ENCODE results near the gene MCOLN3. TPM values are rescaled to one million over a fixed set of nuclear protein-coding genes. Genes with fewer than 3 reads are reported as not detected.

MCOLN3 gene
- total and polyA plus RNA-seq, 11 donors: 0.07 to 1.4 (median 0.35) TPM; not detected in 2

DNA sequence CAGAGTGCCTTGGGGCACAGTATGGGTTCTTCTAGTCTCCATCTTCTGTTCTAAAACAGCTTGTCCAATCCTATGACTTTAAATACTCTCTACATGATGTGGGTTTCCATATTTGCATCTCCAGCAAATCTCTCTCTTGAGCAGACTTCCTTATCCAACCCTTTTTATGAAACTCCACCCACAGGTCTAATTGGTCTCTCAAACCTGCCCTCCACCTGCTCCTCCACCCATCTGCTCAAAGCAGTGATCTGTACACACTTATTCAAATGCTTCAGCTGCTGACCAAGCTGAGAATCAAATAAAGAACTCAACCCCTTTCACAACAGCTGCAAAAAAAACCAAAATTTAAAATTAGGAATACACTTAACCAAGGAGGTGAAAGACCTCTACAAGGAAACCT lies 62.9 kb downstream of the MCOLN3 start:
- no peak for TF ChIP-seq POLR2A (IDR thresholded peaks at IDR 0.05)
- TF ChIP-seq, protein P1, sequence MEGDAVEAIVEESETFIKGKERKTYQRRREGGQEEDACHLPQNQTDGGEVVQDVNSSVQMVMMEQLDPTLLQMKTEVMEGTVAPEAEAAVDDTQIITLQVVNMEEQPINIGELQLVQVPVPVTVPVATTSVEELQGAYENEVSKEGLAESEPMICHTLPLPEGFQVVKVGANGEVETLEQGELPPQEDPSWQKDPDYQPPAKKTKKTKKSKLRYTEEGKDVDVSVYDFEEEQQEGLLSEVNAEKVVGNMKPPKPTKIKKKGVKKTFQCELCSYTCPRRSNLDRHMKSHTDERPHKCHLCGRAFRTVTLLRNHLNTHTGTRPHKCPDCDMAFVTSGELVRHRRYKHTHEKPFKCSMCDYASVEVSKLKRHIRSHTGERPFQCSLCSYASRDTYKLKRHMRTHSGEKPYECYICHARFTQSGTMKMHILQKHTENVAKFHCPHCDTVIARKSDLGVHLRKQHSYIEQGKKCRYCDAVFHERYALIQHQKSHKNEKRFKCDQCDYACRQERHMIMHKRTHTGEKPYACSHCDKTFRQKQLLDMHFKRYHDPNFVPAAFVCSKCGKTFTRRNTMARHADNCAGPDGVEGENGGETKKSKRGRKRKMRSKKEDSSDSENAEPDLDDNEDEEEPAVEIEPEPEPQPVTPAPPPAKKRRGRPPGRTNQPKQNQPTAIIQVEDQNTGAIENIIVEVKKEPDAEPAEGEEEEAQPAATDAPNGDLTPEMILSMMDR (IDR thresholded peaks at IDR 0.05): no peak
- H3K27me3 ChIP-seq: no peaks in the 10 kb centered on the region
- no peak overlapping the region for H3K27ac ChIP-seq
- intact Hi-C loops (cut with DNase I): no loop called here
- no peak for ATAC-seq
- H3K4me3 ChIP-seq: no peak overlapping the region
- H3K36me3 ChIP-seq: no peaks in the 10 kb centered on the region
- peaks cover 0 to 6% (median 0%) of the 10 kb centered on the region in 12 donors for H3K9me3 ChIP-seq
- DNase-seq: no peak
- H3K4me1 ChIP-seq: no peaks in the 10 kb centered on the region

DNA sequence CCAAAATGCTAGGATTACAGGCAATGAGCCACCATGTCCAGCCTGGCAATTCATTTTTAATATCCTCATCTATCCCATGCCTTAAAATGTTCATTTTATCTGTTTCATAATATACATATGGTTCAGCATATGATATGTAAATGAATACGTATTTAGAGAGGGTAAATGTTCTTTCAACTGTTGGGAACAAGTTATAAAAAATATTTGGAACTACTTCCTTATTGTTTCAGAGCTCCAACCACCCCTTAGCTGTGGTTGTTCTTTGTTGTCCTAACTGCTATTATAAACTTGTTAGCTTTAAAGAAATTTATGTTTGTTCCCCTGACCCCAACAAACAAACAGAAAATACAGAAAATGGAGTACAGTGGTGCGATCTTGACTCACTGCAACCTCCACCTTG lies 65.9 kb downstream of the MCOLN3 start:
- intact Hi-C loops (cut with DNase I): no loop called here
- H3K4me3 ChIP-seq: no peak overlapping the region
- 80 to 89% (median 84%) methylated on average over 2 of the region's 2 CpGs for WGBS, 4 donors
- no peak for ATAC-seq
- DNase-seq: no peak
- H3K27me3 ChIP-seq: no peaks in the 10 kb centered on the region
- H3K27ac ChIP-seq: no peak overlapping the region
- TF ChIP-seq, protein P1 (IDR thresholded peaks at IDR 0.05): no peak
- TF ChIP-seq POLR2A (IDR thresholded peaks at IDR 0.05): no peak
- peaks cover 0 to 6% (median 0%) of the 10 kb centered on the region in 12 donors for H3K9me3 ChIP-seq
- H3K4me1 ChIP-seq: no peaks in the 10 kb centered on the region
- no peaks in the 10 kb centered on the region for H3K36me3 ChIP-seq

DNA sequence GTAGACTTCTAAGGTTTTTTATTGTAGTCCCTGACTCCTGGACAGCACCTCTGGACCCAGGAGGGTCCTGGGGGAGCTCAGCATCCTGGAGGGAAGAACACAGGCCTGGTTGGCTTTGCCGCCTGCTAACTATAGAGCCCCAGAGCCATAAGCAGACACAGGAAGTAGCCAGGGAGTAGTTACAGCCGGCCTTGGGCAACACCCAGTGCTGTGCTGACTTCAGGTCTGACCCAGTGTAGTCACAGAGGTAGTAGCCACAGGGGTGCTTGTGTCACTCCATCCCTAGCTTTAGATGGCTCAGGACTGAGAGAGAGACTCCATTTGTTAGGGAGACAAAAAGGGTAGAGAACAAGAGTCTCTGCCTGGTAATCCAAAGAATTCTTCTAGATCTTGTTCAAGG lies 73.3 kb downstream of the MCOLN3 start:
- DNase-seq (no peak), ATAC-seq (no peak)
- Histone ChIP-seq H3K4me1 (no peaks in the 10 kb centered on the region), H3K4me3 (no peak overlapping the region), H3K9me3 (peaks cover 0 to 3% (median 0%) of the 10 kb centered on the region in 12 donors), H3K27ac (no peak overlapping the region), H3K36me3 (no peaks in the 10 kb centered on the region), H3K27me3 (no peaks in the 10 kb centered on the region)
- intact Hi-C loops (cut with DNase I): no loop called here
- WGBS, 4 donors: 17 to 49% (median 42%) methylated on average over 2 of the region's 2 CpGs
- TF ChIP-seq, protein P1 (IDR thresholded peaks at IDR 0.05): no peak
- no peak for TF ChIP-seq POLR2A (IDR thresholded peaks at IDR 0.05)

DNA sequence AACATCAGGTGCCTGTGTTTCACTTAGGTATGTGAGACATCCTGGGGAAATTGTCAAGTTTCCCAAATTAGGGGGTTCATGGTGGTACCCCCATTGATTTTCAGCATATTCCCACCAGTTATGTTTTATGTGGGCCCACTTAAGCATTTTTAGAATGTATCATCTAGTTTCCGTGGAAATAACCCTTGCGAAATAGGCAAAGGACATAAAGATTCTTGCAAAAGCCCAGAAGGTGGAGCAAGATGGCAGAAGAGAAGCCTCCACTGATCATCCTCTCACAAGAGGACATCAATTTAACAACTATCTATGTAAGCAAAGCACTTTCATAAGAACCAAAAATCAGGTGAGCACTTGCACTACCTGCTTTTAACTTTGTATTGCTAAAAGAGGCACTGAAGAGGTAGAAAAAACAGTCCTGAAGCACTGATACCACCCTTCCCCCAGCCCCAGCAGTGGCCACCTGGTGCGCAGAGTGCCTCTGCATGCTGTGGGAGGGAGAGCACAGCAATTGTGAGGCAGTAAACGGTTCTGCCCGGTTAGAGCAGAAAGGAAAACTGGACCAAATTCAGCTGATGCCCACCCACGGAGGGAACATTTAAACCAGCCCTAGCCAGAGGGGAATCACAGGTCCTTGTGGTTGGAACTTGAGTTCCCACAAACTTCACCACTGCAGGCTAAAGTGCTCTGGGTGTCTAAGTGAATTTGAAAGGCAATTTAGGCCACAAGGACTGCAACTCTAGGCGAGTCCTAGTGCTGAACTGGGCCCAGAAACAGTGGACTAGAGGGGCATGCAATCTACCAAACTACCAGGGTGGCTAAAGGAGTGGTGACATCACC lies 74.6 kb downstream of the MCOLN3 start:
- DNase-seq (no peak), ATAC-seq (no peak)
- Histone ChIP-seq H3K4me1 (no peaks in the 10 kb centered on the region), H3K9me3 (no peaks in the 10 kb centered on the region), H3K27ac (no peak overlapping the region), H3K36me3 (no peaks in the 10 kb centered on the region), H3K4me3 (no peak overlapping the region), H3K27me3 (no peaks in the 10 kb centered on the region)
- 73 to 81% (median 78%) methylated on average over 6 to 7 of the region's 7 CpGs for WGBS, 4 donors
- intact Hi-C loops (cut with DNase I): no loop called here
- TF ChIP-seq, protein P1 (IDR thresholded peaks at IDR 0.05): no peak
- no peak for TF ChIP-seq POLR2A (IDR thresholded peaks at IDR 0.05)

Measured in heart left ventricle (tissue), 16 donors.